Fibroblast of mammary gland (primary cell): ENCODE measurements around the gene DAPK1.

ENCODE experiments used
- DNase-seq: peaks from one replicate; pipeline ENCODE4 v3.0.0-alpha.2; 2010; ENCODE audit warnings: low read depth
- H3K4me3 ChIP-seq: 2 replicates; pipeline ENCODE4 v1.5.1; 2011; ENCODE audit warnings: low read depth, mild to moderate bottlenecking, low read length, moderate library complexity; ENCODE audit not compliant: control insufficient read depth
- TF ChIP-seq, protein P1 (sequence below): conservative IDR thresholded peaks from 2 replicates; pipeline ENCODE4 v1.5.1; 2011; ENCODE audit warnings: low read depth, low read length, inconsistent platforms; ENCODE audit not compliant: control insufficient read depth, insufficient read depth

The DAPK1 gene

DNA sequence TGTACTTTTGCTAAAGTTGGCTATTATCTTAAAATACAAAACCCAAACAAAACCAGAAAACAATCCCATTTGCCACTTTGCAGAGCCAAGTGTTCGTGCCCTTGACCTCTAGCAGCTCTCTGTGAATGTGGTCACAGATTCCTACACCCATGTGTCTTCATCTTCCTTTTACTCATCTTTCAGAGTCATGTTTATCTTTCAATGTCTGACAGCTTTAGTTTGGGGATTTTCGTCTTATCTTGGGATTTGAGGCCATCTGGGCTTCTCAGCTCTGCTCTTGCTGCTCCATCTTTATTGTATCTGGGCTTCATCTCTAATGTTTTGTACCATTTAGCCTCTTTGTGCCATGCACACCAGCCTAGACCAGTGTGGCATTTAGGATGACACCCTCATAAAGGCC, 81.0 kb downstream of the DAPK1 start:
- no peak for DNase-seq
- TF ChIP-seq, protein P1, sequence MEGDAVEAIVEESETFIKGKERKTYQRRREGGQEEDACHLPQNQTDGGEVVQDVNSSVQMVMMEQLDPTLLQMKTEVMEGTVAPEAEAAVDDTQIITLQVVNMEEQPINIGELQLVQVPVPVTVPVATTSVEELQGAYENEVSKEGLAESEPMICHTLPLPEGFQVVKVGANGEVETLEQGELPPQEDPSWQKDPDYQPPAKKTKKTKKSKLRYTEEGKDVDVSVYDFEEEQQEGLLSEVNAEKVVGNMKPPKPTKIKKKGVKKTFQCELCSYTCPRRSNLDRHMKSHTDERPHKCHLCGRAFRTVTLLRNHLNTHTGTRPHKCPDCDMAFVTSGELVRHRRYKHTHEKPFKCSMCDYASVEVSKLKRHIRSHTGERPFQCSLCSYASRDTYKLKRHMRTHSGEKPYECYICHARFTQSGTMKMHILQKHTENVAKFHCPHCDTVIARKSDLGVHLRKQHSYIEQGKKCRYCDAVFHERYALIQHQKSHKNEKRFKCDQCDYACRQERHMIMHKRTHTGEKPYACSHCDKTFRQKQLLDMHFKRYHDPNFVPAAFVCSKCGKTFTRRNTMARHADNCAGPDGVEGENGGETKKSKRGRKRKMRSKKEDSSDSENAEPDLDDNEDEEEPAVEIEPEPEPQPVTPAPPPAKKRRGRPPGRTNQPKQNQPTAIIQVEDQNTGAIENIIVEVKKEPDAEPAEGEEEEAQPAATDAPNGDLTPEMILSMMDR: no peak
- H3K4me3 ChIP-seq: no peak overlapping the region

DNA sequence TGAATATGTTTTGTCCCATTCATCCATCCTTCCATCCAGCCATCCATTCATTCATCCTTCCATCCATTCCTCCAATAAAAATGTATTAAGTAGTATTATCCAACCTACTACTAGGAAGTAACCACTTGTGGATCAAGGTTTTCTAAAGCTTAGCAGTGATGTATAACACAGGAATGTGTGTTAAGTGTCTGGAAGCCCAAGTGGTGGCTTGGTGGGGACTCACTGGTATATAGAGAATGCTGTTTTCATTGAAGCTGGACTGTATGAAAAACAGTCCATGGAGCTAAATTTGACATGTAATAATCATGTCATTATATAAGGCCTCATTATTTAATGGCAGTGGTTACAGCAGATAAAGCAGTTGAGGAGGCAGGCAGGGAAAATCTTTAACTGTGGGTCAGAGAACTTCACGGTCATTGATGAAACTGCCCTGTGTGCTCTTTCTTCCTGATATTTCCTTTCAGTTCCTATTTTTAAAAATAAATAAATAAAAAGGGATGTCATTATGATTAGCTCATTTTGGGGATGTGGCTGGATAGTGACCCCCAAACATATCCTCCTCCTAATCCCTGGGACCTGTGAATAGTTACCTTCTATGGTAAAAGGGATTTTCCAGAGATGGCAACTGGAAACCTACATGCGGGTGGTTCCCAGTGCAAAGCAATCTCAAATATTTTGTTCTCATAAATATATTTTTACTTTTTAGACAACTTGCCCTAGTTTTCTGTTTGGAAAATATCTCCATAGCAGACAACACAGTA, 82.3 kb downstream of the DAPK1 start:
- no peak overlapping the region for H3K4me3 ChIP-seq
- TF ChIP-seq, protein P1: no peak
- DNase-seq: no peak

GRCh38 chr9:87580941-87581438, 83.3 kb downstream of the DAPK1 start:
- no peak for DNase-seq
- no peak overlapping the region for H3K4me3 ChIP-seq
- TF ChIP-seq, protein P1: no peak

DNA sequence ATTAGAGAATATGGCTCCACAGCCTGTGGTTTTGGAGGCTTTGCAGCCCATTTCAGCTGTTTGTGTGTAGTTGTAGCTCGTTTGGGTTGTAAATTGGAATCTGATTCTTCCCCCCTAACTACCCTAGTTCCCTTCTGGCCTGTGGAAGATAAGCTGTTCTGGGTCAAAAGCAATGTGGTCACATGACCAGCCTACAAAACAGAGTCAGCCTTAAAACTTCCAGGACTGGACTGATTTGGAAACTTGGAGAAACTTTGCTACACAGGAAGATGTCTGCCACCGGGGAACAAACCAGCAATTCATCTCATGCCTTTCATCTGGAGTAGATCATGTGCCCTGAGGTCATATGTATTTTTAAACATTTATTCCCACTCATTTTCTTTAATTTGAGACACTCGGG, 83.8 kb downstream of the DAPK1 start:
- TF ChIP-seq, protein P1: no peak
- DNase-seq: peak; percentile 77
- no peak overlapping the region for H3K4me3 ChIP-seq

DNA sequence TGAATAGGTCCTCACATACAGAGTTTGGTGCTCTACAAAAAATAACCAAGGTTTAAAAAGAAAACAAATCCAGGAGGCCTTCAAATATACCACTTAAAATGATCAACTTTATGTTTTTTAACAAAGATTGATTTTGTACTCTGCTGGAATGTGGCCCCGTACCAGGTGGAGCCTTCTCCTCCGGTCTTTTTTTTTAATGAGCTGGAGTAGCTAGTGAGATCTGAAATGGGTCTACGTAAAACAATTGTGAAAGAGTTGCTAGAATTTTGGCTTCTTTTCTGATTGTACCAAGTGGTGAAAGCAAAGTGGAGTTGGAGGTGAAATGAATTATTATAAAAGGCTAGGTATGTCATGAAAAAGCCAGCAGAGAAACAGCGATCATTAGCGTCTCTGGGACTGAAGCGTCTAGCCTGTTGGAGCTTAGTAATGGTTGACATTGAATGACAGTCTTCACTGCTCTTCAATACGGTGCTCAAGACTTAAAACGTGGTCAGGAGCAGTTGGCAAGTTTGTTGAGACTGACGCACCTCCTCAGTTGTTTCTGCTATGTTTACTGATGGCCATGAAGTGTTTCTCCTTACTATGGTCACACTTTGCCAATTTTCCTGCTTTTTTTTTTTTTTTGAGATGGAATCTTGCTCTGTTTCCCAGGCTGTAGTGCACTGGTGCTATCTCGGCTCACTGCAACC, 84.4 kb downstream of the DAPK1 start:
- TF ChIP-seq, protein P1: no peak
- no peak overlapping the region for H3K4me3 ChIP-seq
- DNase-seq: no peak

- no peak for DNase-seq
- no peak overlapping the region for H3K4me3 ChIP-seq
- TF ChIP-seq, protein P1: no peak
These were observed 86.7 kb downstream of the DAPK1 start for GRCh38 chr9:87584326-87584725.
